Stomach smooth muscle (tissue), 2 donors: Measurements from ENCODE around the gene RORC.
"Not testable (repeated sequence)": the region's sequence is repeated elsewhere in the genome, so short reads cannot be mapped to it uniquely, and the experiment has no call there.

Experiments
- H3K27ac ChIP-seq: one replicate; pipeline ENCODE4 v1.7.0; 2013; ENCODE audit warnings: mild to moderate bottlenecking, low read length, inconsistent platforms
- H3K27me3 ChIP-seq, 2 donors: one replicate each; pipeline ENCODE4 v1.7.0; 2013; ENCODE audit warnings: low read length in 2 of 2; ENCODE audit not compliant: insufficient read depth in 2 of 2, control insufficient read depth in 1 of 2
- H3K36me3 ChIP-seq, 2 donors: one replicate each; pipeline ENCODE4 v1.7.0; 2013; ENCODE audit warnings: low read length in 2 of 2; ENCODE audit not compliant: control insufficient read depth in 2 of 2, insufficient read depth in 2 of 2
- H3K4me1 ChIP-seq: one replicate; pipeline ENCODE4 v1.7.0; 2013; ENCODE audit warnings: low read length; ENCODE audit not compliant: control insufficient read depth, insufficient read depth
- H3K4me3 ChIP-seq, 2 donors: one replicate each; pipeline ENCODE4 v1.7.0; 2013; ENCODE audit warnings: low read length in 2 of 2
- H3K9ac ChIP-seq, 2 donors: one replicate each; pipeline ENCODE4 v1.7.0; 2013; ENCODE audit warnings: low read length in 2 of 2, mild to moderate bottlenecking in 1 of 2
- H3K9me3 ChIP-seq, 2 donors: one replicate each; pipeline ENCODE4 v1.7.0; 2013; ENCODE audit warnings: low read length in 2 of 2; ENCODE audit not compliant: control insufficient read depth in 2 of 2
- donor health status: healthy.
- donor health status: Pancreatic carcinoma.

RORC gene

DNA sequence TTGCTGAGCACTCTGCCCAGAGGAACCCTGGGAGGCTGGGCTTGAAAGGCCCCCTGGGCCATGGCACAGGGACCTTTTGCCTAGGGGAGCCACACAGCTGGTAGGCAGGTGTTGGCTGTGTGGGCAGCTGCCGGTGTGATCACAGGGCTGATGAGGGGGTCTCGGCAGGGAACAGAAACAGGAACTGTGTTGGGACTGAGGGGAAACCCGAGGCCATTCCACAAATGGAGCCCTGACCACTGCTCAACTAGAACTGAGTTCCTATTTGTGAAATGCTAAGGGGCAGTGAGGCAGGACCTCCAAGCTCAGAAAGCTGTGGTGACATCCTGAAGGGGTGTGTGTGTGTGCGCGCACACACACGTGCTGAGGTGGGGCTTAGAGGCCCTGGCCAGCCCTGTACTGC lies 28.3 kb upstream of the RORC start:
- H3K4me3 ChIP-seq, result no peak overlapping the region
- H3K27ac ChIP-seq, result no peak overlapping the region

DNA sequence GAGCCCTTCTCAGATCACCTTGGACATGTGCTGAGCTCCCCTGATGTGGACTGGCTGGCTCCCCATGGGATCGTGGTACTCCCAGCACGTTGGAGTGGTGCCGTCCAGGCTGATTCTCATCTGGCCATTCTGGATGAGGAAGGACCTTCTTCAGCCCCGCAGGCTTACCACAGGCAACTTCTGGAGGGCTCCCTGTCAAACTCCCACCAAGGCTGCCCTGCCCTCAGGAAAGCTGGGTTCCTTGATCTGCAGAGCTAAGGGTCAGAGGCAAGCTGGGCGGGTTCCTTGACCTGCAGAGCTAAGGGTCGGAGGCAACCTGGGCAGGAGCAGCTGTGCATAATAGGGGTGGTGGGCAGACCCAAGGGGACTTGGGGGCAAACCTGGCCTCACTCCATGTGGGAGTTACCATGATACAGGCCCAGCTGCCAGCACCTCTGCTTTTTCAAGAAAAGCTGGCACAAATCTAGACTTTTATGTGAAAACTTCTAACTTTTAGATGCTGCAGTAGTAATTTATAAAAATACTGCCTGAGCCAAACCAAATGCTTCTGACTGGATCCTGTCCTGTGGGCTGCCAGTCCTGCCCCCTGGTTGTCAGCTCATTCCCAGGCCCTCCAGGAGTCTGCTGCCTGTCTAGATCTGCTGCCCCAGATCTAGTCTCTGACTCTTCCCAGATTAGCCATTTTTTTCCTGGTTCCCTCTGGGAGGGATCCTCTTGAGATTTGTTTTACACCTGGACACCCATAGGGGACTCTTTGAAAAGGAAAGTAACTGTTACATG lies 27.5 kb upstream of the RORC start:
- Histone ChIP-seq H3K9me3 (no peaks in the 10 kb centered on the region), H3K9ac (no peak overlapping the region), H3K4me3 (no peak overlapping the region), H3K36me3 (no peaks in the 10 kb centered on the region), H3K27me3 (no peaks in the 10 kb centered on the region), H3K4me1 (no peaks in the 10 kb centered on the region), H3K27ac (no peak overlapping the region)

More for the DNA sequence above, 28.3 kb upstream of the RORC start:
- H3K9me3 ChIP-seq, result no peaks in the 10 kb centered on the region
- H3K27me3 ChIP-seq, result no peaks in the 10 kb centered on the region
- no peaks in the 10 kb centered on the region for H3K4me1 ChIP-seq
- H3K36me3 ChIP-seq, result no peaks in the 10 kb centered on the region
- H3K9ac ChIP-seq, result no peak overlapping the region

DNA sequence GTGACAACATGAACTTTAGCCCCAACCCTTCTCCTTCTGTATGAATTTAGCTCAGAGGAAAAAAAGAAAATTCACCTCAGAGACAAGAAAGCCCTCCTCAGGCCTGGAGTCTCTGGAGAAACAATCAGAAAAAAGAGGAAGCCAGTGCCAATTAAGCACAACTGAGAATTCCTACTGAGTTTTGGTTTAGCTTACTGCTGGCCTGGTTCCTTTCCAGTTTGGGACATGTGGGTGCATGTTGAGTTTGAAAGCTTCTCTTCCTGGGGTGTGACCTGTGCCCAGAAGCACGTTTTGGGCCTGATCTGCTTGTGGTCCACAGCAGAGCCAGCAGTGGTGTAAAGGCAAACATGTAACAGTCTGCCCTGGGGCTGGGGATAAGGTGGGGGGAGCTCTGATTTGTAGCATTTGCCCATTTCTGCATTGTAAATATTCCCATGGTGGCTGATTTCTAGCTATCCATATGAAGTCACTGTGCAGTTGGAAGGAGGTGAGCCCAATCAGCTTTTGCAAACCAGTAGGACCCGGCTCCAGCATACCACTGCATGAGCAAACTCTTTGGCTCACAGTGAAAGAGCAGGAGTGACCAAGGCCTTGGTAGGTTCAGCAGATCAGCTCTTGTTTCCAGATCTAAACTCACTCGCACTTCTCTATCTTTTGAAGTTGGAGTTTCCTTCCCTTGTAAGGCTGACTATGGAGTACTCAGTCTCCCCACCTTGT lies 26.6 kb upstream of the RORC start:
- Histone ChIP-seq H3K27me3 (no peaks in the 10 kb centered on the region), H3K36me3 (no peaks in the 10 kb centered on the region), H3K4me1 (no peaks in the 10 kb centered on the region), H3K9me3 (no peaks in the 10 kb centered on the region), H3K9ac (no peak overlapping the region), H3K27ac (no peak overlapping the region), H3K4me3 (no peak overlapping the region)

DNA sequence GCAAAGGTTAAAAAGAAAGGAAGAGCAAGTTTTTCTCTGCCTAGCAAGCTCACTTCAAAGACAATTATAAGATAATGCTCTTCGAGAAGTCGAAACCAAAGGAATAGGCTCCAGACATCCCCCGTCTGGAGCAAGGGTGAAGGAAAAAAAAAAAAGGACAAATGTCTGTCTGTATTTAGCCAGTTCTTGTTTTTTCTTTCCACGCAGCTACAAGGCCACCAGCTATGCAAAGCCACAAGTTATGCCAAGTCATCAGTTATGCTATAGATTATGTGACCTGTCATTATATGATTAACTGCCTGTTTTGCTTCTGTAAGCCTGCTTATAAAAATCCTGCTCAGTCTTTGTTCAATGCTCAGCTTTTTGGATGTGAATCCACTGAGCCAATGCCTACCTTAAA lies 24.3 kb upstream of the RORC start:
- H3K9me3 ChIP-seq, result no peaks in the 10 kb centered on the region
- no peak overlapping the region for H3K4me3 ChIP-seq
- no peak overlapping the region for H3K27ac ChIP-seq
- H3K36me3 ChIP-seq, result no peaks in the 10 kb centered on the region
- peaks cover 5 to 10% of the 10 kb centered on the region in 2 donors for H3K27me3 ChIP-seq
- no peak overlapping the region for H3K9ac ChIP-seq
- no peaks in the 10 kb centered on the region for H3K4me1 ChIP-seq

DNA sequence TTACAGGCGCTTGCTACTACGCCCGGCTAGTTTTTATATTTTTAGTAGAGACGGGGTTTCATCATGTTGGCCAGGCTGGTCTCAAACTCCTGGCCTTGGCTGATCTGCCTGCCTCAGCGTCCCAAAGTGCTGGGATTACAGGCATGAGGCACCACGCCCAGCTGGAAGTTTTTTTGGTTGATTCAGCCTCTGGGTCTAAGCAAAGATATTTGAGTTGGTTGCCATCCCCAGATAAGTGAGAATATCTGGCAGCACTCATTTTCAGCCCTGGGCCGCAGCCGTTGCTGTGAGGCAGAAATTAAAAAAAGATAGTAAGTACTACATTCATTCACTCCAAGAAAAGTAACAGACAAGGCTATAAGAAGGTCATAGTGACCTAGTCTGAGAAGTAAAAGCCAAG lies 23.9 kb upstream of the RORC start:
- H3K9ac ChIP-seq, H3K36me3 ChIP-seq, H3K27ac ChIP-seq, H3K4me3 ChIP-seq, H3K9me3 ChIP-seq, H3K4me1 ChIP-seq: not testable (repeated sequence)
- H3K27me3 ChIP-seq, result peaks cover 5 to 13% of the 10 kb centered on the region in 2 donors

DNA sequence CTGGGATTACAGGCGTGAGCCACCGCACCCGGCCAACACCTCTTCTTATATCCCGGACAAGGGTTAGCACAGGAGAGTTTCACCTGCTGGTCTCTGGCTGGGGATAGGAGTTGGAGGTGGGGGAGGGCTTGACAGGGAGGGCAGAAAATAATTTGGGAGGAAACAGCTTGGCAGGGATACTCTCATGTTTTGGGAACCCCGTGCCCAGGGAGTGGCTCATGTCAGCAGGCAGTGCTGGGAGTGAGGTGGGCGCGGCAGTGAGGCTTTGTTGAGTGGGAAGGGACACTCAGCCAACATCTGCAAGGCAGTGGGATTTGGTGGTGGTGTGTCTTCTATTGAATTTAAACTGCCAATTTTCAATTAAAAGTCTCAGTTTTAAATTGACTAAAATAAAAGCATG lies 23.1 kb upstream of the RORC start:
- Histone ChIP-seq H3K9ac (no peak overlapping the region), H3K27ac (no peak overlapping the region), H3K9me3 (no peaks in the 10 kb centered on the region), H3K36me3 (no peaks in the 10 kb centered on the region), H3K4me3 (no peak overlapping the region), H3K4me1 (no peaks in the 10 kb centered on the region), H3K27me3 (peaks cover 5 to 16% of the 10 kb centered on the region in 2 donors)

DNA sequence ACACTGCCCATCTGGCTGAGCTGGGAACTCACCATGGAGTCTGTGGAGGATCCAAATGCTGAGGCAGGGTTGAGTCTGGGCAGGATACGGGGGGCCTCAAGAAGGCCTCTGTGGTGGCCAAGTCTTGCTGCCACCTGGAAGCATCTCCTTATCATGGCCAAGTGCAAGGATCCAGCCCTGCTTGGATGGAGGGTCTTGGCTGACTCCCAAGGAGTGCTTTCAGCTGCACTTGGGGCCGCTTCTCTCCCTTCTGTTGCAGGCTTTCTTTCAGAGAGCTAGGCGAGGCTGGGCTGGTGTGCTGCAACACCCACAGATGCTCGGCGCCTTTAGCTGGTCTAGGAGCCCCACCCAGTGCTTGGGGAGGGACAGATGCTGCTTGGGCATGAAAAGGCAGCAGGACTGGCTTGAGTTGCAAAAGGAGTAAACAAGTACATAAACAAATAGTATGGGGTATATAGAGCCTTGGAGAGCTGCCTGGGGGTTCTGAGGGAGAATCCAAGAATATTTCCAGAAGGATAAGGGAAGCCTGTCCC lies 21.9 kb upstream of the RORC start, which contains the start of gene THEM5:
TSS of gene THEM5 (minus strand) at position 302 of the 533 bp plus-strand sequence. CDS start at position 155, 147 bp downstream.
- no peak within 1 kb of the TSS for H3K27ac ChIP-seq
- no peak within 1 kb of the TSS for H3K9ac ChIP-seq
- no peaks in the 10 kb centered on the region for H3K36me3 ChIP-seq
- no peaks in the 10 kb centered on the region for H3K4me1 ChIP-seq
- H3K27me3 ChIP-seq, result peaks cover 9 to 21% of the 10 kb centered on the region in 2 donors
- no peak within 1 kb of the TSS for H3K4me3 ChIP-seq
- H3K9me3 ChIP-seq, result no peaks in the 10 kb centered on the region

DNA sequence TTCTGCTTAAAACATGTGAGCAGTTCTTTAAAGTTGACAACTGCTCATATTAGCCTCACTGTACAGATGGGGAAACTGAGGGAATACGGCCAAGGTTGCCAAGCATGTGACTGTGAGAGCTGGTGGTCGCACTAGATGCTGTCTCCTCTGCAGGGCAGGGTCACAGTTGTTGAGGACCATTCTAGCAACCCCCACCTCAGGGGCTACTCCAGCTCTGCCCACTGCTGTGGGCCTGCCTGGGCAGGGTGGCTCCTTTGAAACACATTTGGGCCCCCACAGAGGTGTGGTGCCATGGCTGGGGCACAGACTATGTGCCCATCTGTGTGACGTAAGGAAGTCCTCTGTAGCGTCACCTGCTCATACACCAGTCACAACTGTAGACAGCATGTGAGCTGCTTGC lies 21.1 kb upstream of the RORC start:
- Histone ChIP-seq H3K27me3 (peaks cover 10 to 23% of the 10 kb centered on the region in 2 donors), H3K4me3 (no peak overlapping the region), H3K4me1 (no peaks in the 10 kb centered on the region), H3K9ac (no peak overlapping the region), H3K9me3 (no peaks in the 10 kb centered on the region), H3K27ac (no peak overlapping the region), H3K36me3 (no peaks in the 10 kb centered on the region)

DNA sequence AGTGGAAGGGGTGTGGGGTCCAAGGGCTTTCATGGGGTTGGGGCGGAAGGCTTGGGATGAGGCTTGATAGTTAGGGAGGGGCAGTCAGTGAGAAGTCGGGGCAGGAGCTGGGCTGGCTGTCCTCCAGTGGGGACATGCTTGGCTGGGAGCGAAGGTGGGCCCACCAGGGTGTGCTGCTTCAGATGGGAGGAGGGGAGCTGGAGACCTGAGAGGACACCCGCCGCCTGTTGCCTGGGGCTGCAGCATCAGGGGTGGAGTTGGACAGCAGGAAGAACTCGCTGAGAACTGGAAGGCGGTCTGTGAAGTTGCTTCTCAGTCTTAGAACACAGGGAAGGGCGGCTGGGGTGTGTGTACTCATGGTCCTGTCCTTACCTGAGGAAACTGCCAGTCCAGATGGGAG lies 20.3 kb upstream of the RORC start:
- H3K27me3 ChIP-seq, result peaks cover 10 to 23% of the 10 kb centered on the region in 2 donors
- no peak overlapping the region for H3K9ac ChIP-seq
- H3K4me3 ChIP-seq, result no peak overlapping the region
- no peaks in the 10 kb centered on the region for H3K36me3 ChIP-seq
- no peak overlapping the region for H3K27ac ChIP-seq
- H3K9me3 ChIP-seq, result no peaks in the 10 kb centered on the region
- H3K4me1 ChIP-seq, result no peaks in the 10 kb centered on the region

DNA sequence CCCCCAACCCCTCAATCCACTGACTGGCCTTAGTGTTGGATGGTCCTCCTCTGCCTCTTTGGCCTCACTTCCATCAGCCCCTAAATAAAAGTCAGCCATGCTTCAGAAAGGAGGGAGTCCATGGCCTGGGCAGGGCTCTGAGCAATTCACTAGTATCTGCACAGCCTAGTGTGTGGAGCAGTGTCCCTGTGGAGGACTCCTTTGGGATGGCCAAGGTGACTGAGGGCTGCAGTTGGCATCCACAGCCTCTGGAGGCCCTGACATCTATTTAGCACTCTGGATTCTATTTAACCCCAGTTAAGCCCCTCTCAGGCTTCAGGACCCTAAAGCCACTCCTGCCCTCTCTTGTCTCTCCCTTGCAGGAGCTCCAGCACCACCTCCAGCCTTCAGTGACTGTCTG lies 18.3 kb upstream of the RORC start:
- no peaks in the 10 kb centered on the region for H3K9me3 ChIP-seq
- no peak overlapping the region for H3K9ac ChIP-seq
- peaks cover 20 to 28% of the 10 kb centered on the region in 2 donors for H3K27me3 ChIP-seq
- no peaks in the 10 kb centered on the region for H3K36me3 ChIP-seq
- H3K4me1 ChIP-seq, result no peaks in the 10 kb centered on the region
- no peak overlapping the region for H3K27ac ChIP-seq
- no peak overlapping the region for H3K4me3 ChIP-seq

DNA sequence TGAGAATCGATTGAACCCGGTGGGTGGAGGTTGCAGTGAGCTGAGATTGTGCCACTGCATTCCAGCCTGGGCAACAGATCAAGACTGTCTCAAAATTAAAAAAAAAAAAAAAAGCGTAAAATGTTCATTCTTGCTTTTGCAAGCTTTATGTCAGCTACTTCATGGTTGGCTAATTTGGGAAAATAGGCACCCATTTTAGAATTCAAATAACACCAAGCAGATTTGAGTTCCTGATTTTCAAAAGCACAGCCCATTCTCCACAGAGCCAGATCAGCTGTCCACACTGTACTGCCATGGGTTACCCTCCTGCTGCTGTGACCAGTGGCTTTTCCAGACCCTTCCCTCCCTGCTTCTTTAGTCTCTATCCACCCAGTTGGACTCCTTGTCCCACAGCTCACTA lies 17.5 kb upstream of the RORC start:
- Histone ChIP-seq H3K9me3 (no peaks in the 10 kb centered on the region), H3K4me1 (no peaks in the 10 kb centered on the region), H3K27me3 (peaks cover 23 to 28% of the 10 kb centered on the region in 2 donors), H3K27ac (no peak overlapping the region), H3K9ac (no peak overlapping the region), H3K36me3 (no peaks in the 10 kb centered on the region), H3K4me3 (no peak overlapping the region)
